K562 (cell line): ENCODE data around the gene POLR2L. TPM values are rescaled to one million over a fixed set of nuclear protein-coding genes. Genes with fewer than 3 reads are reported as not detected.

Experiments used
- ASH1L ChIP-seq: fragments of 450-650 bp; IDR thresholded peaks from 2 replicates; pipeline ENCODE4 v1.6.1; 2018; ENCODE audit warnings: borderline replicate concordance, mild to moderate bottlenecking, low read depth; ENCODE audit not compliant: partially characterized antibody
- CBX1 ChIP-seq: sonication (generic); IDR thresholded peaks from 2 replicates; pipeline ENCODE4 v1.6.1; 2016; ENCODE audit warnings: antibody characterized with exemption, low read depth, mild to moderate bottlenecking
- ELK1 ChIP-seq: sonication (generic); formaldehyde crosslinking; IDR thresholded peaks from 2 replicates; pipeline ENCODE4 v1.8.1; 2022; ENCODE audit warnings: missing genetic modification reagents
- FOXP1 ChIP-seq: sonication (generic); formaldehyde crosslinking; IDR thresholded peaks from 2 replicates; pipeline ENCODE4 v1.8.0; 2022; ENCODE audit warnings: mild to moderate bottlenecking, missing genetic modification reagents
- HOXB6 ChIP-seq: fragments of 250-450 bp; sonication (Bioruptor Pico); IDR thresholded peaks from 2 replicates; pipeline ENCODE4 v1.5.1; 2022; ENCODE audit warnings: mild to moderate bottlenecking, borderline replicate concordance
- JUN ChIP-seq, 2 experiments: sonication (generic) in 1 of 2; formaldehyde crosslinking in 1 of 2; IDR thresholded peaks; 2 replicates each; pipeline versions ENCODE4 v1.6.1 to v1.8.0; 2012 to 2022; ENCODE audit warnings: borderline replicate concordance in 2 of 2, mild to moderate bottlenecking in 2 of 2, improper control_type of control experiment in 1 of 2, low read depth in 1 of 2, low read length in 1 of 2, missing genetic modification reagents in 1 of 2
- NFIC ChIP-seq: fragments of 450-650 bp; IDR thresholded peaks from 2 replicates; pipeline ENCODE4 v1.6.1; 2017; ENCODE audit warnings: mild to moderate bottlenecking, inconsistent platforms
- PHB2 ChIP-seq: fragments of 450-650 bp; IDR thresholded peaks from 2 replicates; pipeline ENCODE4 v1.6.1; 2017; ENCODE audit warnings: low read depth
- POLR2AphosphoS5 ChIP-seq: IDR thresholded peaks from 2 replicates; pipeline ENCODE4 v1.6.1; 2011; ENCODE audit warnings: mild to moderate bottlenecking, low read depth, low read length, moderate library complexity; ENCODE audit not compliant: control insufficient read depth, insufficient read depth
- RAD21 ChIP-seq, 2 experiments: fragments of 250-450 bp in 1 of 2; fragments of 450-650 bp in 1 of 2; sonication (Bioruptor Pico) in 1 of 2; formaldehyde crosslinking in 1 of 2; IDR thresholded peaks in 1 of 2; conservative IDR thresholded peaks in 1 of 2; 2 replicates each; pipeline versions ENCODE4 v1.4.0 to v1.8.0; 2020 to 2022; ENCODE audit warnings: mild to moderate bottlenecking in 2 of 2, moderate library complexity in 1 of 2
- SNIP1 ChIP-seq: fragments of 450-650 bp; IDR thresholded peaks from 2 replicates; pipeline ENCODE4 v1.7.1; 2017; ENCODE audit warnings: low read depth, mild to moderate bottlenecking
- SREBF2 ChIP-seq: sonication (generic); formaldehyde crosslinking; IDR thresholded peaks from 2 replicates; pipeline ENCODE4 v1.4.0; 2020; ENCODE audit warnings: mild to moderate bottlenecking, missing genetic modification reagents
- TGIF2 ChIP-seq: sonication (generic); formaldehyde crosslinking; IDR thresholded peaks from 2 replicates; pipeline ENCODE4 v1.8.1; 2022; ENCODE audit warnings: mild to moderate bottlenecking, missing genetic modification reagents, moderate library complexity
- THRAP3 ChIP-seq: fragments of 450-650 bp; IDR thresholded peaks from 2 replicates; pipeline ENCODE4 v1.6.1; 2016; ENCODE audit warnings: mild to moderate bottlenecking, inconsistent platforms, borderline replicate concordance
- TOE1 ChIP-seq, 2 experiments: fragments of 450-650 bp in 1 of 2; sonication (generic) in 1 of 2; formaldehyde crosslinking in 1 of 2; IDR thresholded peaks; 2 replicates each; pipeline versions ENCODE4 v1.7.1 to v1.8.0; 2016 to 2022; ENCODE audit warnings: borderline replicate concordance in 2 of 2, mild to moderate bottlenecking in 2 of 2, antibody characterized with exemption in 1 of 2, inconsistent platforms in 1 of 2, low read depth in 1 of 2, missing genetic modification reagents in 1 of 2, moderate library complexity in 1 of 2
- ZNF121 ChIP-seq: sonication (generic); formaldehyde crosslinking; conservative IDR thresholded peaks from 2 replicates; pipeline ENCODE4 v1.8.0; 2022; ENCODE audit warnings: missing genetic modification reagents
- ZNF134 ChIP-seq: fragments of 250-450 bp; sonication (Bioruptor Pico); conservative IDR thresholded peaks from 2 replicates; pipeline ENCODE4 v1.4.0; 2020
- ZNF436 ChIP-seq: fragments of 250-450, 450-650 bp; sonication (Bioruptor Pico); formaldehyde crosslinking; IDR thresholded peaks from 2 replicates; pipeline ENCODE4 v1.7.0; 2020; ENCODE audit warnings: mild to moderate bottlenecking
- ZNF766 ChIP-seq: fragments of 200-800 bp; sonication (Bioruptor generic); conservative IDR thresholded peaks from 2 replicates; pipeline ENCODE4 v1.6.1; 2016; ENCODE audit warnings: missing genetic modification characterization, missing compliant biosample characterization
- polyA plus RNA-seq, 8 experiments: library from polyadenylated mRNA; depleted of rRNA in 4 of 8; stranded (reverse) in 5 of 8; unstranded in 3 of 8; fragments of >200 nt; fragmentation: Nextera tagmentation in 2 of 8; fragmentation: Illumina TruSeq in 1 of 8; extraction: Ambion mirVana in 2 of 8; extraction: Trizol in 1 of 8; gene quantifications; 2 replicates each; pipeline versions ENCODE4 v1.2.1 to v1.2.3, GENCODE V29; 2011 to 2014; ENCODE audit warnings: inconsistent platforms in 1 of 8, missing spikeins in 1 of 8
- total RNA-seq, 7 experiments: library from RNA; depleted of rRNA in 6 of 7; stranded (reverse); fragments of >200 nt in 6 of 7; fragmentation: Illumina TruSeq in 2 of 7; extraction: Trizol in 2 of 7; gene quantifications; 2 replicates each; pipeline versions ENCODE4 v1.2.1 to v1.2.3, GENCODE V29; 2011 to 2021; ENCODE audit warnings: low replicate concordance in 1 of 7
- TF ChIP-seq, protein P1 (sequence below): fragments of 250-450 bp; sonication (Bioruptor Pico); IDR thresholded peaks from 2 replicates; pipeline ENCODE4 v1.4.0; 2020; ENCODE audit warnings: mild to moderate bottlenecking, moderate library complexity, borderline replicate concordance
- TF ChIP-seq, protein P2 (sequence below): fragments of 250-450 bp; sonication (Bioruptor Pico); IDR thresholded peaks from 2 replicates; pipeline ENCODE4 v1.9.0; 2021; ENCODE audit warnings: mild to moderate bottlenecking, inconsistent platforms

Gene POLR2L
- total and polyA plus RNA-seq, 9 of the 15 experiments (the other 6 are each of a cell fraction or from before 2014, with no cell fraction given) = 38.3 to 688 (median 108) TPM

GRCh38 chr11:827146-827896 is 15.0 kb downstream of the POLR2L start (continued):
- TF ChIP-seq, protein P1, sequence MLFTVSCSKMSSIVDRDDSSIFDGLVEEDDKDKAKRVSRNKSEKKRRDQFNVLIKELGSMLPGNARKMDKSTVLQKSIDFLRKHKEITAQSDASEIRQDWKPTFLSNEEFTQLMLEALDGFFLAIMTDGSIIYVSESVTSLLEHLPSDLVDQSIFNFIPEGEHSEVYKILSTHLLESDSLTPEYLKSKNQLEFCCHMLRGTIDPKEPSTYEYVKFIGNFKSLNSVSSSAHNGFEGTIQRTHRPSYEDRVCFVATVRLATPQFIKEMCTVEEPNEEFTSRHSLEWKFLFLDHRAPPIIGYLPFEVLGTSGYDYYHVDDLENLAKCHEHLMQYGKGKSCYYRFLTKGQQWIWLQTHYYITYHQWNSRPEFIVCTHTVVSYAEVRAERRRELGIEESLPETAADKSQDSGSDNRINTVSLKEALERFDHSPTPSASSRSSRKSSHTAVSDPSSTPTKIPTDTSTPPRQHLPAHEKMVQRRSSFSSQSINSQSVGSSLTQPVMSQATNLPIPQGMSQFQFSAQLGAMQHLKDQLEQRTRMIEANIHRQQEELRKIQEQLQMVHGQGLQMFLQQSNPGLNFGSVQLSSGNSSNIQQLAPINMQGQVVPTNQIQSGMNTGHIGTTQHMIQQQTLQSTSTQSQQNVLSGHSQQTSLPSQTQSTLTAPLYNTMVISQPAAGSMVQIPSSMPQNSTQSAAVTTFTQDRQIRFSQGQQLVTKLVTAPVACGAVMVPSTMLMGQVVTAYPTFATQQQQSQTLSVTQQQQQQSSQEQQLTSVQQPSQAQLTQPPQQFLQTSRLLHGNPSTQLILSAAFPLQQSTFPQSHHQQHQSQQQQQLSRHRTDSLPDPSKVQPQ (CRISPR knock-in tag) = no peak
- TF ChIP-seq ASH1L (no peak), RAD21 (CRISPR knock-in tag; conservative IDR thresholded peaks at IDR 0.05 in 1 of 2, IDR thresholded peaks at IDR 0.05 in 1 of 2) (no peak), ELK1 (CRISPR knock-in tag) (no peak), THRAP3 (no peak), TGIF2 (CRISPR knock-in tag) (no peak), ZNF121 (CRISPR knock-in tag) (no peak), HOXB6 (CRISPR knock-in tag) (no peak), ZNF436 (CRISPR knock-in tag) (no peak), POLR2AphosphoS5 (no peak), FOXP1 (CRISPR knock-in tag) (no peak), SREBF2 (CRISPR knock-in tag) (no peak), NFIC (no peak), JUN (IDR thresholded peaks at IDR 0.05; ENCODE audit: borderline replicate concordance, low read depth, low read length) (no peak), JUN (CRISPR knock-in tag; IDR thresholded peaks at IDR 0.05; ENCODE audit: borderline replicate concordance) (0 out of 2 replicates have a peak, but pooled peaks have one; percentile 58), SNIP1 (no peak), ZNF766 (CRISPR knock-in tag) (no peak), PHB2 (no peak), CBX1 (no peak; the same call in 1 of the 2 replicates), ZNF134 (CRISPR knock-in tag) (no peak), TOE1 (IDR thresholded peaks at IDR 0.05; ENCODE audit: borderline replicate concordance) (no peak; the same call in 1 of the 2 replicates), TOE1 (CRISPR knock-in tag; IDR thresholded peaks at IDR 0.05; ENCODE audit: borderline replicate concordance, low read depth) (no peak)
- TF ChIP-seq, protein P2, sequence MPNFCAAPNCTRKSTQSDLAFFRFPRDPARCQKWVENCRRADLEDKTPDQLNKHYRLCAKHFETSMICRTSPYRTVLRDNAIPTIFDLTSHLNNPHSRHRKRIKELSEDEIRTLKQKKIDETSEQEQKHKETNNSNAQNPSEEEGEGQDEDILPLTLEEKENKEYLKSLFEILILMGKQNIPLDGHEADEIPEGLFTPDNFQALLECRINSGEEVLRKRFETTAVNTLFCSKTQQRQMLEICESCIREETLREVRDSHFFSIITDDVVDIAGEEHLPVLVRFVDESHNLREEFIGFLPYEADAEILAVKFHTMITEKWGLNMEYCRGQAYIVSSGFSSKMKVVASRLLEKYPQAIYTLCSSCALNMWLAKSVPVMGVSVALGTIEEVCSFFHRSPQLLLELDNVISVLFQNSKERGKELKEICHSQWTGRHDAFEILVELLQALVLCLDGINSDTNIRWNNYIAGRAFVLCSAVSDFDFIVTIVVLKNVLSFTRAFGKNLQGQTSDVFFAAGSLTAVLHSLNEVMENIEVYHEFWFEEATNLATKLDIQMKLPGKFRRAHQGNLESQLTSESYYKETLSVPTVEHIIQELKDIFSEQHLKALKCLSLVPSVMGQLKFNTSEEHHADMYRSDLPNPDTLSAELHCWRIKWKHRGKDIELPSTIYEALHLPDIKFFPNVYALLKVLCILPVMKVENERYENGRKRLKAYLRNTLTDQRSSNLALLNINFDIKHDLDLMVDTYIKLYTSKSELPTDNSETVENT (CRISPR knock-in tag) = peak; percentile 22; the same call in 1 of the 2 replicates
